Transverse colon (tissue), 4 donors: ENCODE measurements around the gene GRIA4. TPM values are rescaled to one million over a fixed set of nuclear protein-coding genes. Genes with fewer than 3 reads are reported as not detected.

Experiments used
- DNase-seq: peaks from one replicate; pipeline ENCODE4 v3.0.0-alpha.2; 2019
- H3K27ac ChIP-seq, 4 donors: fragments of 200-600 bp; sonication (generic); 2 replicates each; pipeline ENCODE4 v1.5.1; 2016 to 2018; ENCODE audit warnings: inconsistent platforms in 4 of 4
- H3K27me3 ChIP-seq: fragments of 200-600 bp; sonication (generic); 2 replicates; pipeline ENCODE4 v1.5.1; 2017; ENCODE audit warnings: inconsistent platforms
- H3K36me3 ChIP-seq, 4 donors: fragments of 200-600 bp; sonication (generic); 2 replicates each; pipeline ENCODE4 v1.5.1; 2017 to 2019; ENCODE audit warnings: inconsistent platforms in 4 of 4
- H3K4me1 ChIP-seq, 4 donors: fragments of 200-600 bp; sonication (generic); 2 replicates each; pipeline ENCODE4 v1.5.1; 2017 to 2020; ENCODE audit warnings: inconsistent platforms in 4 of 4
- H3K4me3 ChIP-seq, 4 donors: fragments of 200-600 bp; sonication (generic); 1 replicate in 1 of 4; 2 replicates in 3 of 4; pipeline versions ENCODE4 v1.5.1 to v1.6.1; 2017 to 2019; ENCODE audit warnings: inconsistent platforms in 4 of 4
- H3K9me3 ChIP-seq, 2 donors: fragments of 200-600 bp; sonication (generic); 2 replicates each; pipeline ENCODE4 v1.5.1; 2017 to 2019; ENCODE audit warnings: inconsistent platforms in 2 of 2
- EP300 ChIP-seq: sonication (generic); formaldehyde crosslinking; IDR thresholded peaks from one replicate; pipeline ENCODE4 v1.6.1; 2017; ENCODE audit warnings: antibody characterized with exemption, low read depth
- POLR2A ChIP-seq: fragments of 450-650 bp; IDR thresholded peaks from one replicate; pipeline ENCODE4 v1.6.1; 2016; ENCODE audit warnings: antibody characterized with exemption, mild to moderate bottlenecking, moderate library complexity
- POLR2AphosphoS5 ChIP-seq, 3 donors: sonication (generic); formaldehyde crosslinking; IDR thresholded peaks; one replicate each; pipeline ENCODE4 v1.6.1; 2016; ENCODE audit warnings: antibody characterized with exemption in 3 of 3
- WGBS, 2 donors: methylation state at CpG; one replicate each; pipeline ENCODE4 v1.1.5; 2018; ENCODE audit warnings: low coverage in 1 of 2; 5-methylcytosine and 5-hydroxymethylcytosine counted together
- in situ Hi-C, 4 donors: fragments of 200-750 bp; cut with MboI; loops; one replicate each; pipeline versions ENCODE4 v1.15.0 to v1.15.1; 2017; ENCODE audit warnings: low sequenced_read_pairs in 3 of 4, low pct_ligation_motif_present in 1 of 4, low pct_unique_long_range_greater_than_20kb in 1 of 4
- intact Hi-C: fragments of 100-400 bp; cut with DNase I; formaldehyde crosslinking; loops from one replicate; pipeline ENCODE4 v1.15.1; 2023; ENCODE audit warnings: low total_unique reads
- total RNA-seq, 4 donors: library from RNA; depleted of rRNA; stranded (reverse); fragments of >200 nt; gene quantifications; one replicate each; pipeline ENCODE4 v1.1.0, GENCODE V29; 2016
- TF ChIP-seq, protein P1 (sequence below), 5 experiments: fragments of 200-600 bp in 3 of 5; fragments of 450-650 bp in 2 of 5; sonication (generic) in 3 of 5; IDR thresholded peaks; 1 replicate in 2 of 5; 2 replicates in 3 of 5; pipeline ENCODE4 v1.5.1; 2016 to 2017; ENCODE audit warnings: antibody characterized with exemption in 5 of 5, inconsistent platforms in 3 of 5, mild to moderate bottlenecking in 2 of 5, moderate library complexity in 1 of 5

Gene GRIA4
- total RNA-seq, 4 donors from 2014 or later: 0.79 to 2.4 (median 1.4) TPM; not detected in 1

DNA sequence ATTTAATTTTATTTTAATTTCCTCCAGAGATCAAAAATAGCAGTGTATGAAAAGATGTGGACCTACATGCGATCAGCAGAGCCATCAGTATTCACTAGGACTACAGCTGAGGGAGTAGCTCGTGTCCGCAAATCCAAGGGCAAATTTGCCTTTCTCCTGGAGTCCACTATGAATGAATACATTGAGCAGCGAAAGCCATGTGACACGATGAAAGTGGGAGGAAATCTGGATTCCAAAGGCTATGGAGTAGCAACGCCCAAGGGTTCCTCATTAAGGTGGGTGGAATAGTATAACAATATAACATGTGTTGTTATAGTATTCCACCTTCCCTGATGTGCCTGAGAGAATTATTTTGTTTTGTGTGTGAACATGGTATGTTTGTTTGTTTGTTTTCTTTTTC, 323.8 kb downstream of the GRIA4 start:
- Histone ChIP-seq H3K36me3 (no peaks in the 10 kb centered on the region), H3K4me1 (no peaks in the 10 kb centered on the region), H3K27me3 (no peaks in the 10 kb centered on the region), H3K4me3 (no peak overlapping the region), H3K9me3 (no peaks in the 10 kb centered on the region), H3K27ac (no peak overlapping the region)
- 77 to 84% methylated on average over 6 of the region's 6 CpGs for WGBS, 2 donors
- intact Hi-C loops: no loop called here
- in situ Hi-C loops: no loop called here
- TF ChIP-seq, protein P1, sequence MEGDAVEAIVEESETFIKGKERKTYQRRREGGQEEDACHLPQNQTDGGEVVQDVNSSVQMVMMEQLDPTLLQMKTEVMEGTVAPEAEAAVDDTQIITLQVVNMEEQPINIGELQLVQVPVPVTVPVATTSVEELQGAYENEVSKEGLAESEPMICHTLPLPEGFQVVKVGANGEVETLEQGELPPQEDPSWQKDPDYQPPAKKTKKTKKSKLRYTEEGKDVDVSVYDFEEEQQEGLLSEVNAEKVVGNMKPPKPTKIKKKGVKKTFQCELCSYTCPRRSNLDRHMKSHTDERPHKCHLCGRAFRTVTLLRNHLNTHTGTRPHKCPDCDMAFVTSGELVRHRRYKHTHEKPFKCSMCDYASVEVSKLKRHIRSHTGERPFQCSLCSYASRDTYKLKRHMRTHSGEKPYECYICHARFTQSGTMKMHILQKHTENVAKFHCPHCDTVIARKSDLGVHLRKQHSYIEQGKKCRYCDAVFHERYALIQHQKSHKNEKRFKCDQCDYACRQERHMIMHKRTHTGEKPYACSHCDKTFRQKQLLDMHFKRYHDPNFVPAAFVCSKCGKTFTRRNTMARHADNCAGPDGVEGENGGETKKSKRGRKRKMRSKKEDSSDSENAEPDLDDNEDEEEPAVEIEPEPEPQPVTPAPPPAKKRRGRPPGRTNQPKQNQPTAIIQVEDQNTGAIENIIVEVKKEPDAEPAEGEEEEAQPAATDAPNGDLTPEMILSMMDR (IDR thresholded peaks at IDR 0.05): no peak
- TF ChIP-seq POLR2AphosphoS5 (IDR thresholded peaks at IDR 0.05) (no peak), EP300 (no peak)
- DNase-seq: no peak

DNA sequence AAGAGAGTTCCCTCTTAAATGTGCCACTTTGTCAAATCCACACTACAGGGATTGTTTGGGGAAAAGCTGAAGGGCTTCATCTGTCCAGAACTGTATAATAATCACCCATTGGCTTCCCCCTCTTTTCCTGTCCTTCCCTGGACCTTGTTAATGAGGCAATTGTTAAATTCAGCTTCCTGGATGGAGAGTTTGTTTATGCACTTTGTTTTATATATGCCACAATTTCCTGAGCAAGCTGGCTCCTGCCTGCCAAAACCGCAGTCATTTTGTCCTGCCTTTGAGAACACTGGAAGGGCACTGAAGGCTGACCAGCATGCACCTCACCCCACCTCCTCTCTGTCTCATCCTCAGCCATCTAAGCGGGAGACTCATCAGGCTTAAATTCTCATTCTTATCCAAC, 325.9 kb downstream of the GRIA4 start:
- Histone ChIP-seq H3K4me1 (no peaks in the 10 kb centered on the region), H3K27me3 (no peaks in the 10 kb centered on the region), H3K27ac (no peak overlapping the region), H3K36me3 (no peaks in the 10 kb centered on the region), H3K4me3 (no peak overlapping the region), H3K9me3 (no peaks in the 10 kb centered on the region)
- in situ Hi-C loops (no loop called here), intact Hi-C loops (no loop called here)
- DNase-seq: no peak
- TF ChIP-seq, protein P1 (IDR thresholded peaks at IDR 0.05): no peak
- TF ChIP-seq POLR2A: no peak
- no peak for TF ChIP-seq POLR2AphosphoS5 (IDR thresholded peaks at IDR 0.05)
- TF ChIP-seq EP300: no peak
- WGBS, 2 donors: 42% methylated on average over 2 of the region's 2 CpGs; no CpG with 5 or more reads in 1 of the 2 donors

DNA sequence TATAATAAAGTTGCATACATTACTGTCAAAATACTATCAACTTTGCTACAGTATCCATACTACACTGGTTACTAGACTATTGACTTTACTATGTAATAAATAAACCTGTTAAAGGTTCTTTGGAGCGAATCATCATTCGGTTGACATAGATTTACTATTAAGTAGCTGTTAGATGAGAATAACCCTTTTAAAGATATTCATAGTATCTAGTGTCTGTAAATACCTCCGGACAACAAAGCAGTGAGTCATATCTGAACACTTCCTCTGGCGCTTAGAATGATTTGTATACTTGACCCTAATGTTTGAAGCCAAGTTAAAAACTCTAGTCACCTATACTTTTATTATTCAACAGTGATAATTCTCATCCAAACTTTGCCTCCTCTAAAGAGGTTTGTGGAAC, 327.5 kb downstream of the GRIA4 start:
- DNase-seq: no peak

DNA sequence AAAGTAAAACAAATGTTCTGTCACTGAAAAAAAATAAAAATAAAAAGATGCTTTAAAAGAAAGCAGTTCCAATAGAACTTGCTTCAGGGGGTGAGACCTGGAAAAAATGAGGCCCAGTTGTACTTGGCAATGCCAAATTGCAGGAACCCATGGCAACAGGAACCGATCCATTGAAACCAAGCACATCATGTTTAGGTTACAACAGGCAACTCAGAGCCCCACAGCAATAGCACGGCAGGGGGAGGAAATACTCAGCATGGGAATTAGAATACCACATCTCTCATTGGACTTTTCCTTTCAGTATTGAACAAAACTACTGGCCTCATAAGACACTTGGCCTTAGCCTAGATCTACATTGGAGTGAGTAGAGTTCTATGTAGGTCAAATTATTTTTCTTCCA, 327.9 kb downstream of the GRIA4 start:
- Histone ChIP-seq H3K27me3 (no peaks in the 10 kb centered on the region), H3K36me3 (no peaks in the 10 kb centered on the region), H3K4me1 (no peaks in the 10 kb centered on the region), H3K4me3 (no peak overlapping the region), H3K9me3 (no peaks in the 10 kb centered on the region), H3K27ac (no peak overlapping the region)
- in situ Hi-C loops (no loop called here), intact Hi-C loops (no loop called here)
- DNase-seq: no peak
- TF ChIP-seq EP300 (no peak), POLR2AphosphoS5 (IDR thresholded peaks at IDR 0.05) (no peak), POLR2A (no peak)
- TF ChIP-seq, protein P1 (IDR thresholded peaks at IDR 0.05): no peak
- 51 to 69% methylated on average over 2 of the region's 2 CpGs for WGBS, 2 donors

More for the DNA sequence above, 327.5 kb downstream of the GRIA4 start:
- no peaks in the 10 kb centered on the region for H3K4me1 ChIP-seq
- no peaks in the 10 kb centered on the region for H3K36me3 ChIP-seq
- TF ChIP-seq POLR2A (no peak), EP300 (no peak), POLR2AphosphoS5 (IDR thresholded peaks at IDR 0.05) (no peak)
- TF ChIP-seq, protein P1 (IDR thresholded peaks at IDR 0.05): no peak
- in situ Hi-C loops (no loop called here), intact Hi-C loops (no loop called here)
- H3K4me3 ChIP-seq: no peak overlapping the region
- H3K27me3 ChIP-seq: no peaks in the 10 kb centered on the region
- no peak overlapping the region for H3K27ac ChIP-seq
- 46 to 61% methylated on average over 4 of the region's 4 CpGs for WGBS, 2 donors
- no peaks in the 10 kb centered on the region for H3K9me3 ChIP-seq
